ENCODE data around the gene RAPGEF4.

GRCh38 chr2:173087214-173087581 is 351.6 kb downstream of the RAPGEF4 start:
- no peak for TF ChIP-seq CTCF (IDR thresholded peaks at IDR 0.05; ENCODE audit: borderline replicate concordance, extremely low read depth, low read length, poor library complexity, severe bottlenecking)
- no peak for TF ChIP-seq EZH2 (IDR thresholded peaks at IDR 0.05; ENCODE audit: borderline replicate concordance, low read depth, low read length, severe bottlenecking)

All from DND-41 (cell line).